HG02623 (cell line): ENCODE results near the gene MLLT10.
A peak's percentile ranks its signal among the peaks of the same experiment; 100 is the strongest.

Source experiments
- ATAC-seq: cut with Tn5 transposase; IDR thresholded peaks from one replicate; pipeline ENCODE4 v1.9.1; 2021; ENCODE audit warnings: moderate library complexity; ENCODE audit not compliant: unreplicated experiment

Gene MLLT10

DNA sequence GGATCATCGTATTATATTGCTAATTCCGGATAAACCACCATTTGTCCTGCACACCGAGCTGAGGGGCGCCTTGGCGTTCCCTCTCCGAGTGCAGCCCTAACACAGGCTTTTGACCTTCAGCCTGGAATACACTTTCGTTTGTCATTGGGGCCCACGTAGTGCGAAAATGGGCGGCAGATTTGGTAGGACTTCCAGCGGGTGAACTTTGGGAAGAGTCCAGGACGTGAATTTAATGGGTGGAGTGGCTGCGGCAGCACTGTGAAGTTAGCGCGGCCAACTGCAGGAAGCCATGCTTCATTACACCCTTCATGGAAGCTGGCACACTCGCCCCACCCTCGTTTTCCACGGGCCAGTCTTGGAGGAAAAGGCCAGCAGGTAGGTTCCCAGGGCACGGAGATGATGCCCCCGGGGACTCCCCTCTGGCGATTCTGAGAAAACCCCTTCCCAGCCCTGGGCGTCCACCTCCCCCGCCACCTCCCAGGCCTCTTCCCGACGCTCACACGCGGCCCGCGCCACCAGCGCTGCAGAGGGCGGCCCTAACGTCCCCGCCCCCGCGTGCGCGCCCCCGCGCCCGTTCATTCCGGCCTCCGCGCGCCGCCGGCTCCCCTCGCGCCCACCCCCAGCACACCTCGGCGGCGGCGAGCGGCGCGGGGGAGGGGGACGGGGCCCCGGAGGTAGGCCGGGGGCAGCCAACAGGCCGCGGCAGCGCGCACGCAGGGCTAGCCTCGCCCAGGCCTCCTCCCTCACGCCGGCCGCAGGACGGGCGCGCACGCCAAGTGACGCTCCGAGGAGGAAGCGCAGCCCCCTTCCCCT is at the start of gene MLLT10:
Gene MLLT10, plus strand, starts transcription at position 766 of the 813 bp plus-strand sequence. CDS start 413 bp downstream, outside the sequence.
- peak; percentile 88 for ATAC-seq

DNA sequence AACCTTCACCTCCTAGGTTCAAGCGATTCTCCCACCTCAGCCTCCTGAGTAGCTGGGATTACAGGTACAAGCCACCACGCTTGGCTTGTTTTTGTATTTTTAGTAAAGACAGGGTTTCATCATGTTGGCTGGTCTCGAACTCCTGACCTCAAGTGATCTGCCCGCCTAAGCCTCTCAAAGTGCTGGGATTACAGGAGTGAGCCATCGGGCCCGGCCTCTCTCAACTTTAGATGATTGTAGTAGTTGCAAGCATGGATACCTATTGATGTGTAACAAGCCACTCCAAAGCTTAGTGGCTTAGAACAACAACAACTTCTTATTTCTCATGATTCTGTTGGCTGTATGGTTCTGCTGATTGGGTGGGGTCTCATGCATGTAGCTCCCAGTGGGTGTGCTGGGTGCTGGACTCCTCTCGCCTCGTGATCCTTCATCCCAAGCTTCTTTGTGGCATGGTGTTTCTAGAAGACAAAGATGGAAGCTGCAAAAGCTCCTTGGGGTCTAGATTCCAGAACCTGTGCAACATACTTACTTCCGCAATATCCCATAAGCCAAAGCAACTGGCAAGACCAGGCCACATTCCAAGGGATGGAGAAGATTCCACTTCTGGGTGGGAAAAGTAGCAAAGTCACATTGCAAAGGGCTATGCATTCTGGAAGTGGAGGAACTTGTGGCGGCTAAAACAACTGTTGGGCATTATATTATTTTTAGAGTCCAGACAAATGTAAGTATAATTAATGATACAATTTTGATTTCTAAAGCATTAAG is 46.4 kb upstream of the MLLT10 start:
- ATAC-seq = no peak

DNA sequence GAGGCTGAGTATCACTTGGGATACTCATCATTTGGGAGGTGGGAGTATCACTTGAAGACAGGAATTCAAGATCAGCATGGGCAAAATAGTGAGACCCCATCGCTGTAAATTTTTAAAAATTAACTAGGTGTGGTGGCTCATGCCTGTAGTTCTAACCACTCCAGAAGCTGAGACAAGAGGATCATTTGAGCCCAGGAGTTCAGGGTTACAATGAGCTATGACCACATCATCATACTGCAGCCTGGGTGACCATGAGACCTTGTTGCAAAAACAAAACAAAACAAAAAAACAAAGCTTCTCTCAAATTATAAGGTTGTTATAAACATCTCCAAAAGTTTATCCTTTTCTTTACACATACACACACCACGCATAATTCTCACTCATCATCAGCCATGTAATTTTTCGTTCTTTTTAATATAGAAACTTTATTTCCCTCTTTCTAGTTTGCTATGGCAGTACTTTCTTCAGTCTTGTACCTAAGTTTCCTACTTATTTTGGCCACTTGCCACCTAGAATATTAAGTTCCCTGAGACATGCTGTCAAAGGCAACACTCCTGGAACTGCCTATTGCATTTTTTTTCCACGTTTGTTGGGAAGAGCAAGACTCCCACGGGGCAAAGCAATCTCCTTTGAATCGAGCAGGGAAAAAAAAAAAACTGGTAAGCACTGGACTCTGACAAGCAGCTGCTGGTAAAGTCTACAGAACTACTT is 45.6 kb upstream of the MLLT10 start:
- no peak for ATAC-seq

DNA sequence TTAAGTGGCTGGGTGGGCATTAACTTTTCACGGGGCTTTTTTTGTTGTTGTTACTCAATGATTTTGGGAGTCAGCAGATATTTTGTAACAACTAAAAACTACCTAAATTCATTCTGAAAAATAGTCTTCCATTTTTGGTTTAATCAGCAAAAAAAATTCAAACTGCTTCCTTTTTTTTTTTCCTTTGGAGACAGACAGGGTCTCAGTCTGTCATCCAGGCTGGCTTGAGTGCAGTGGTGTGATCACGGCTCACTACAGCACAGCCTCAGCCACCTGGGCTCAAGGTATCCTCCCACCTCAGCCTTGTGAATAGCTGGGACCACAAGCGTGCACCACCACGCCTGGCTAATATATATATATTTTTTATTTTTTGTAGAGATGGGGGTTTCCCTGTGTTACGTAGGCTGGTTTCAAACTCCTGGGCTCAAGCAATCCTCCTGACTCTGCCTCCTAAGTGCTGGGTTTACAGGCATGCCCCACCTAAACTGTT is 45.0 kb upstream of the MLLT10 start:
- no peak for ATAC-seq

DNA sequence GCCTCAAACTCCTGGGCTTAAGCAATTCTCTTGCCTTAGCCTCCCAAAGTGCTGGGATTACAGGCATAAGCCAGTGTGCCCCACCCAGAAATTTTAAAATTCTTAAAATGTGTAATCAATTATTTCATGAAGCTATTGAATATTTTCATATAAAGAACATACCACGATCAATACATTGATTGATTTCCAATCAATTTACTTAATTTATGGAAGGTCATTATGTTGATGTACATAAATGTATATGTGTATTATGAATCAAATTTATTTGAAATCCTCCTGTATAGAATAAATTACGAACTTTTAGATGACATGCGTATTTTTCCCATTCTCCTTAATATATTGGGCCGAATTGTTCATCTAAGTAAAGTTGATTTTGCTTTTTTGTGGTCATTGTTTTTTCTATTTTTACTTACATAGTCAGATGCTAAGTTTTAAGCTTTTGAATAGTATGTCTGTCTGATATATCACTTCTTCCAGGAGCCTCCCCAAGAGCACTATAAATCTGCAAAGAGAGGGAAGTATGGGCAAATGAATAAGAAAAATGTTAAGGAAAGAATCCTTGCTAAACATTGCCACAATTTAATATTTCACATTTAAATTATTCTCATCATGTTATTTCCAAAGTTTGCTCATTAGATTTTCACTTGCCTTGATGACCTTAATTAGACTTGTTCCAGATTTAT is 43.9 kb upstream of the MLLT10 start:
- no peak for ATAC-seq

DNA sequence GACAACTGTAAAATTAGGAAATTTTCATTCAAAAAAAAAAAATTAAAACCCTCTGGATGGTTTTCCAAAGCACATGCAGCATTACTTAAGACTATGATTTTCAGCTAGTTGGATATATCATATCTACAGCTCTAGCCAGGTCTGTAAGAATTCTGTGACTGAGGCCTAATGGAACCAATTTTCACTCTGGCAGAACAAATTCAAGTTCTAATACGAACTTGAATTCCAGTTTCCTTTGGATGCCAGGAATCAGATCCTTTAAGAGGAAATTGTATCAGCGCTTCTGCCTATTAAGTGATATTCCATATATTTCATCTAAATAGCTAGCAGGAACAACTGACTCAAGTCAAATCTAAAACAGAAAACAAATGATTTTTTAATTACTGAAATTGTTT is 43.3 kb upstream of the MLLT10 start:
- ATAC-seq = no peak

DNA sequence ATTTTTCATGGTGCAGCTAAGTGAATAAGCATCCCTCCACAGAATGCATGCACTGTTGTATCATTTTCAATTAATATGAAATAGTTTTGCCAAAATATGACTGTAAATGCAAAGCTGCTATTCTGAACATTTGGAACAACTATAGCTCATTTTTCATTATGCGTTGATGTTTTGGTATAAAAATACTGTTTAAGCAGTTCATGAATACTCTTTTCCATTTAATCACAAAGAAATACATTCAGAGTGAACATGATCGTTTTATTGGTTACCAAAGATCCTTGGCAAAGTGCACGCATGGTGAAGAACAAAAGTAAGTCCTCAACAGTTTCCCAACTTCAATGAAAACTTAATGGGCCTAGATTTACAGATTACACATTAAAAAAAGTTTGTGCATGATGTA is 41.6 kb upstream of the MLLT10 start:
- no peak for ATAC-seq

DNA sequence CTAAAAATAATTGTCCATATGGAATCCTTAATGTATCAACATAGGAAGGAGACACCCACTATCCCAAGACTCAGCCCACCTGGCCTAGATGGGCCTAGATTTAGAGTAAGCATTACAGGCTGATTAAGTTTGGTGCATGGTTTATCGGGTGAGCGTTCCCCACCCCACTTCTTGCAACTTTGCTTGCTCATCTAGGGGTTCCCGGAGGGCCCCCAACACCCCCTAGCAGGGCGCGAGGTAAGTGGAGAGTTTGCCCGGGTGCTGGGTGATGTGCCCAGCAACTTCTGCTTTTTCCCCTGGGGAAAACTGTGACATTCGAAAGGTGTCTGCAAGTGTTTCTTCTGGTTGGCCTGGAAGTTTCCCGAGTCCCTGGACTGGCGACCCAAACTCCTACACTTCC is 40.2 kb upstream of the MLLT10 start:
- no peak for ATAC-seq

DNA sequence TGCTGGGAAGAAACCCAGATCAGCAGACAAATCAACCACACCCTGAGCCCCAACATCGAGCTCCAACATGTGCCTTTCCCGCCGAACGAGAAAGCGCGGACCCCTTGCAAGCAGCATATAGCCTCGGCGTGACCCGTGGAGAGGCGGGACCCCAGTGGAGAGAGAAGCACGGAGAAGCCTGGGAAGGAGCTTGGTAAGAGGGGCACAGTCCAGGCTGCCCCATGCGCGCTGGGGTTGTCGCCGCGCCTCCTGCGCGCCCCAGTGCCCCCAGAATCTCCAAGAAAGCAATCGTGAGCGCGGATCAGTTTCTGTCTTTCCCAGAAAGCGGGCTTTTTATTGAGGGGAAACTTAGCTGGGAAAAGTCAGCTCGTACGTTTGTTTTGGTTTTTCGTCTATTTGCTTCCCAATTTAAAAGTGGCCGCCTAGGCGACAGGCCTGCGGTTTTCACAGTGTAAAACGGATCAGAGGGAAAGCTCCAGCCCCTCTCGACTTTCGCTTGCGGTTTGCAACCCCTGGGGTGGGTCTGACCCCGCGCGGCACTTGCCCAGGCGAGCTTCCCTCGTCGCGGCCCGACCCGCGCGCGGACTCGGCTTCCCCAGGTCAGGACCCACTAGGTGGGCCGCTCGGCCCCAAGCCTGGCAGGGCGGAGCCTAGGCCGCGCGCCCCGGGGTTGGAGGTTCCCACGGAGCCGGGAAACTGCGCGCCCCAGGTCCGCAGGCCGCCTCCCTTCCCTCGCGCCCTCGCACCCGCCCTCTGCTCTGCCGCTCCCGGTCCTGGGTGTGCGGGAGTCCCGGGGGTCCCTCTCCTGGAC is 39.6 kb upstream of the MLLT10 start:
- no peak for ATAC-seq

DNA sequence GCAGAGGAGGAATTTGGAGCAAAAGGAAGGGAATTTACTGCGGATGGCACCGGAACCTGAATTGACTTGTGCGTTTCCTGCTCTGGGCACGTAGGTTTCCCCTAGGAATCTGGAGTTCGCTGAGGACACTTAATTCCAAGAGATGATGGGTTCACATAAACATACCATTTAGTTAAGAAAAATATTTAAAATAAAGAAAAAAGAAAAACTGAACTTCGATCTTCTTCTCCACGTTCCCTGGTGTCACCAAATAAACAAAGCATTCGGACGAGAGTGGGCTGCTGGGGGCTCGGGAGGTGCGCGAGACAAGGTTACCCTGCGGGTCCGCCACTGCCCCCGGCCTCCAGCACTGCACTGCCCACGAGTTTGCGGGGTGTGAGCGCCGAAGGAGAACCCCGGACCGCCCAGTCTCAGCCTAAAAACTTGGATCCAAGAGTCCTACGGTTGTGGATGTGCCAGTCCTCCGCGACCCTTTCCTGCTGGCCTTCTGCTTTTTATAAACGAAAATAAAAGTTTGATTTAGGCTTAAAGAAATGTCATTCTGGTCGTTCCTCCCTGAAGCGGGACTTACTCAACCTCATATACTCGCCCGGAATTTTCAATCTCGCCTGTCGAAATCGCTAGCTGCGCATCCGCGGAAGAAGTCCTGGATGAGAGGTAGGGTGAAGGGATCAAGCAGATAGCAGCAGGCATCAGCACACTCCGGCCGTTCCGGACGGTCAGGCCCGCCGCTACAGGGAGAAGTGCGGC is 38.9 kb upstream of the MLLT10 start:
- ATAC-seq = peak; percentile 1

DNA sequence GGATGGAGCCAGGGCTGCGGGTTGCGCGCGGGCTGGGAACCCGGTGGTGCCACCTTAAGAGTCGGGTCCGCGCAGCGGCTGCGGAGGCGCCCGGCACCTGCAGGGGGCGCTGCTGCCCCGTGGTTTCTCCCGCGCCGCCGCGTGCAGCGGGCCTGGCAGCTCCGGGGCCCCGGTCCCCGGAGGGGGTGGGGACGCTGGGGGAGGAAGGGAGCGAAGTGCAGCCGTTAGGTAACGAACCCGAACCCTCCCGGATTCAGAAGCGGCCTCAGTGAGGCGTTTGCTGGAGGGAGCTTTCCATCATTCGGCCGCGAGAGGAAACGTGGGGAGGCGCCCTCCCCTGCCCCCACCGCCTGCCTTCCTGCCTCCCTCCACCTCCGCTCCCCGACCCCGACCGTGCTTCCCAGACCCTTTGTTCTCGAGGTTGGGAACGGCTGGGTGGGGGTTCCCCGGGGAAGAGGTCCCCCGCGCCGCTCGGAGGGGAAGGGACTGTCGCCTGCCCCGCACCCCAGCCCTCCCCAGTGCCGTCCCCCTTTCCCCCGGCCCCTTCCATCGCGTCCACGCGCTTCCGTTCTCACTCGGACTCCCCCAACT is 38.2 kb upstream of the MLLT10 start:
- peak; percentile 81 for ATAC-seq

DNA sequence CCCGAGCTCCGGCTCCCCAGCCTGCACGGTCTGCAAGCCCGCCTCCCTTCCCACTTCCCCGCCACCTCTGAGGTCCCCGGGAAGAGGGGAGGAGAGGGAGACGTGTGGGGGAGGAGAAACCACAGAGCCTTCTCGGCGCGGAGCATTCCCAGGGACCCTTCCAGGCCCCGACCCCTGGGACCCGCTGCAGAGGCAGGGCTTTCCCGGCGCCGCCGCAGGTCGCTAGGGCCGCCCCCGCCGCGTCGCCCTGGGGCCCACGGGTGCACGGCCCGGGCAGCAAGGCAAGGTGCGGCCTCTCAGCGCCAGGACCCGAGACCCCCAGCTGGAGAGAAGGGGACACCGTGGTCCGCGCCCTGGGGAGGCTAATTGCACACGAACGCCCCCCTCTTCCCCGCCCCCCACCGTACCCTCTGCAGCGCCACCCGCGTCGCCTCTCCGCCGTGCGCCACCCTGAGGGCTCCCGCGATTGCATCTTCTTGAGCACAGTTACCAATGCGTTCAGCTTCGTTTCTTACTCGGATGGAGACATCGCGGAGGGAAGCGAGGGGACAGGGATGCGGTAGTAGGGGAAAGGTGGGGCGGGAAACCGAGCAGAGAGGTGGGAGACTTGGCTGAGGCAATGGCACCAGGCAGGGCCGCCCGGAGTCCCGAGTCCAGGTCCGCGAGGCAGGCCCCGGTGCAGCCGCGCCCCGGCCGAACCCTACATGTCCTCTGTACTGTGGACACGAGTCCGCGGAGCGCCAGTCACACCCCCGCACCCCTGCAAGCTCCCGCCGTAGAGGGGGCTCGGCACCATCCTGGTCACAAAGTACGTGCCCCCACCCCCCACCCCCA is 37.5 kb upstream of the MLLT10 start:
- peak; percentile 37 for ATAC-seq

DNA sequence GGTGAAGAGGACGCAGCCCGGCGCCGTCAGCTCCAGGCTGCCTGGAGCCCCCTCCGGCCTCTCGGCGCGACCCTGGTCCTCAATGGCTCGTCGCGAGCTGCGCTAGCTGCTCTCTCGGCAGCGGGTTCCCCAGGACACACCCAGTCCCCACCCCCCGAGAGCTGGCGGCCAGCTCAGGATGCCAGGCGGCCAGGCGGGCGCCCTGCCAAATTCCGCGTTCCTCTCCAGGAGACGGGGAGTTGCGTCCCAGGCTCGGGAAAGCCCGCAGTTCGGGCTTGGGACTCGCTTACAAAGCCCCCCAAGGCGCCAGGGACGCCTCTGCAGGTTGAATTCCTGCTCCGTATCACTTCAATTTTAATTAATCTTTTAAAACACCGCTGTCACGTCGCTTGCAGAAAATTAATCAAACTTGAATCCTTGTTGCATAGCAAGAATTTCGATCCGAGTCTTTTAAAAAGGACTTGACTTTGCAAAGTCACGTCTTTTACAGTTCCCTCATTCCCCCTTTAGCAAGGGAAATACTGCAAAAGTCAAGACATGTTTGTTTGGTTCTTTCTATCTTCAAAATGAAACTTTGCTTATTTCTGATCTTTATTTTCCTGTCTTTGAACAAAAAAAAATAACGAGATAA is 36.7 kb upstream of the MLLT10 start:
- ATAC-seq = no peak

DNA sequence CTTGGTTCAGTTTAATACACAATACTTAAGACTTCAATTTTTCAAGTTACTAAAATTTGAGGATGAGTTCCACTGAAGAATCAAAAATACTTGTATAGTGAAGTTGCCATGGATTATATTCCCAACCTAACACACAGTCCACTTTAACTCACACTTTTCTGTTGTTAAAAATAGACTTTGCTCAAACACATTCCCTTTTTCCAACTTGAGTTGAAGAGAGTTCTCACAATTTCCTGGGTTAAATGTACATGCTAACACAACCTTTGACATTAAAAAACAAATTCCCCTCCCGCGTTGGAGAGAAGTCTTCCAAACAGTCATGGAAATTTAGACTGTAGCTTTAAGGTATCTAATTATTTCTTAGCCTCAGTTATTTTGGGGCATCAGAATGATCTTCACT is 35.7 kb upstream of the MLLT10 start:
- ATAC-seq = no peak

DNA sequence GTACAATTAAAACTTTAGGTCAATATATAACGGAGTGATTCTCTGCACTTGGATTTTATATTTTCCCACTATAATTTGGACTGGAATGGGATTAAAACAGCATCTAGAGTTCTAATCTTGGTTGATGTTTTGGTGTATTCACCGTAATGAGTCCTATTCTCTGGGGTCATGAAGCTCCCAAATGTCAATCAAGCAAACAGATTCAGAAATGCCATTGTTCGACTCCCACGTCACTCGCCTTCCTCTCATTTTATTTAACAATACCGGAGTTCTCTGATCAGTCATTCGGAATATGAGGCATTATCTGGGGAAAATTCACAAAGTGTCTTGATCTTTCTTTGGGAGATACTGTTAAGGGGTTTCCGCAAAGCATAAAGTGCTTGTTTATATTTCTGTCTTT is 35.0 kb upstream of the MLLT10 start:
- no peak for ATAC-seq

DNA sequence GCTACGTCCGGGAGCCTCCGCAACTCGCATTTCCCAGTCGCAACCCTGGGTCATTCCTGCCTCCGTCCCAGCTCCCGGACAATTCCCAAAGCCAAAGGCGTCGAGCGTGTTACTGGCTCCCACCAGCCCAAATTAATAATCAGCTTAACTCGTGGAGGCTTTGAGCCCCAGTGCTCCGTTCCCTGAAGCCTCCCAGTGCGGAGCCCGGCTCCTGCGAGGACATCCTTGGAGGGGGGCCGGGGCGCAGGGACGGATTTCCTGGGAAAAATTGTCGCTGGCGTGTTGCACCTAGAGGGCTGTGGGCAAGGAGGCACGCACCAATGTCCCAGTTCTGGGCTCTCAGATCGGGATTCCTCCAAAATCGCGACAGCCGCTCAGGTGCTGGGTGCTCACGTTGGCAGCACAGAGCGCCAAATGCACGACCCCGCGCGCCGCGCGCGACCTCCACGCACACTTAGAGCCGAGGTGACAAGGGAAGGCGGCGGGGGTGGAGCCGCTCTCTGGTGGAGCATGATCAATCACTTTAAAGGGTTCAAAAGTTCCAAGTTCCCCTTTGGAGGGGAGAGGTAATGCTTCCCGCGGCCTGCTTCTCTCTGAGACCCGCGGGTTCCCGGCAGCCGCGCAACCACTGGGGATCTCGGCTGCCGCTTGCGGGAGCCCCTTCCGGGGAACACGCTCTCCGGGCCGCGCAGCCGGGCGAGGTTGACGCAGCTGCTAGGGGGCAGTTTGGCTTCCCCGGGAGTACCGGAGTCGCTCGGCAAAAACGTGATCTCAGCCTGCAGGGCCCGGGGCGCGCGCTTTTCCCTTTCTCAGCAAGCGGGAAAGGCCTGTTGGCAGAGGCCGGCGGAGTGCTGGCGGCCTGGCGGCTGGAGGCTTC is 34.1 kb upstream of the MLLT10 start:
- ATAC-seq = no peak

DNA sequence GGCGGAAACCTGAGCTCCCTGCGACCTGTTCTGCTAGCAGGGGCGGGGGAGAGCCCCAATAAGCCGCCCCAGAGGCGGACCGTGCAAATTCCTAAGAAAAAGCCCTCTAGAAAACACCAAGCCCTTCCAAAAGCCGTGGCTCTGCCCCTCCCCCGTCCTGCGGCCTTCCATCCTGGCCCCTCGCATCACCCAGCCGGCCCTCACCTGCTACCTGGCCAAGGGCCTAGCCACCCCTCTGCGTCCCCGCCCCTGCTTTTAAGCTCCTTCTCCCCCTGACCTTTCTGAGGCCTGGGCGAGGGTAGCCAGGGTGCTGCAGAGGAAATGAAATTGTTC is 33.5 kb upstream of the MLLT10 start:
- ATAC-seq = no peak
